ENCODE measurements around the gene PTPN14. TPM values are rescaled to one million over a fixed set of nuclear protein-coding genes. Genes with fewer than 3 reads are reported as not detected.

PTPN14 gene
- total RNA-seq, 1 experiment from 2014 or later: 37.5 TPM

DNA sequence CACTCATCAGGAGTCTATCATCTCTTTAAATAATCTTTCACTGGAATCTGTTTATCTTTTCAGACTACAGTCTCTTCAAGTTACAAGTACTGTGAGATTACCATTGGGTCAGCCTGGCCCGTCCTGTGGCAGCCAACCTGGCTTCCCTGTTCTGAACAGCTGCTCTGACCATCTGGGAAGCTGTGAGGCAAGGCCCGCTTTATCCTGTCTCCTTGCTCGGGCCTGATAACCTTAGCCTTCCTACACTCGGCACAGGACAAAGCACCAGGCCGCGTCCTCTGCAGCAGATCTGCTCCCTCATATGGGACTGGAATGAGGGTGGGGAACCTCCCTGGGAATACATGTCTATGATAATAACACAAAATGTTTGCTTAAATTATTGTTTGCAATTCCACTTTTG is 113.3 kb downstream of the PTPN14 start:
- H3K4me1 ChIP-seq (ENCODE audit: control insufficient read depth in 1 of 2, insufficient read depth in 2 of 2, low read length in 2 of 2): peaks cover 30 to 34% of the 10 kb centered on the region in 2 experiments
- ATAC-seq: no peak
- intact Hi-C loops (cut with micrococcal nuclease): no loop called here
- no peak overlapping the region for H3K9ac ChIP-seq (ENCODE audit: low read length)
- TF ChIP-seq YY1 (IDR thresholded peaks at IDR 0.05; ENCODE audit: extremely low read depth, insufficient replicate concordance, low read depth, low read length) (no peak), POLR2AphosphoS5 (IDR thresholded peaks at IDR 0.05; ENCODE audit: low read depth, low read length) (no peak), ZNF274 (IDR thresholded peaks at IDR 0.05; ENCODE audit: low read depth, low read length) (no peak)
- TF ChIP-seq, protein P1, sequence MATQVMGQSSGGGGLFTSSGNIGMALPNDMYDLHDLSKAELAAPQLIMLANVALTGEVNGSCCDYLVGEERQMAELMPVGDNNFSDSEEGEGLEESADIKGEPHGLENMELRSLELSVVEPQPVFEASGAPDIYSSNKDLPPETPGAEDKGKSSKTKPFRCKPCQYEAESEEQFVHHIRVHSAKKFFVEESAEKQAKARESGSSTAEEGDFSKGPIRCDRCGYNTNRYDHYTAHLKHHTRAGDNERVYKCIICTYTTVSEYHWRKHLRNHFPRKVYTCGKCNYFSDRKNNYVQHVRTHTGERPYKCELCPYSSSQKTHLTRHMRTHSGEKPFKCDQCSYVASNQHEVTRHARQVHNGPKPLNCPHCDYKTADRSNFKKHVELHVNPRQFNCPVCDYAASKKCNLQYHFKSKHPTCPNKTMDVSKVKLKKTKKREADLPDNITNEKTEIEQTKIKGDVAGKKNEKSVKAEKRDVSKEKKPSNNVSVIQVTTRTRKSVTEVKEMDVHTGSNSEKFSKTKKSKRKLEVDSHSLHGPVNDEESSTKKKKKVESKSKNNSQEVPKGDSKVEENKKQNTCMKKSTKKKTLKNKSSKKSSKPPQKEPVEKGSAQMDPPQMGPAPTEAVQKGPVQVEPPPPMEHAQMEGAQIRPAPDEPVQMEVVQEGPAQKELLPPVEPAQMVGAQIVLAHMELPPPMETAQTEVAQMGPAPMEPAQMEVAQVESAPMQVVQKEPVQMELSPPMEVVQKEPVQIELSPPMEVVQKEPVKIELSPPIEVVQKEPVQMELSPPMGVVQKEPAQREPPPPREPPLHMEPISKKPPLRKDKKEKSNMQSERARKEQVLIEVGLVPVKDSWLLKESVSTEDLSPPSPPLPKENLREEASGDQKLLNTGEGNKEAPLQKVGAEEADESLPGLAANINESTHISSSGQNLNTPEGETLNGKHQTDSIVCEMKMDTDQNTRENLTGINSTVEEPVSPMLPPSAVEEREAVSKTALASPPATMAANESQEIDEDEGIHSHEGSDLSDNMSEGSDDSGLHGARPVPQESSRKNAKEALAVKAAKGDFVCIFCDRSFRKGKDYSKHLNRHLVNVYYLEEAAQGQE (IDR thresholded peaks at IDR 0.05; ENCODE audit: low read depth): no peak
- no peak overlapping the region for H2AFZ ChIP-seq (ENCODE audit: low read depth, low read length, poor library complexity, severe bottlenecking)
- H3K9me3 ChIP-seq (ENCODE audit: control insufficient read depth in 1 of 2, insufficient read depth in 1 of 2, low read depth in 1 of 2, low read length in 2 of 2): no peaks in the 10 kb centered on the region
- no TSS peak for BruUV-seq (replicated peaks)
- peak overlapping the region; percentile 66; the same call in 1 of the 2 replicates for H3K27ac ChIP-seq (ENCODE audit: low read depth, low read length)
- ChIA-PET RAD21 (ENCODE audit: low non-redundant PET in 1 of 2, low total read pairs in 2 of 2, uncharacterized antibody in 2 of 2, unreplicated experiment in 2 of 2) (no interaction called here), CTCF (no interaction called here), POLR2A (interaction anchor here (0.8 kb wide), 1 partner anchor 11 kb away, joined by 3 read pairs; no protein-coding TSS in a partner anchor)
- no peaks in the 10 kb centered on the region for H3K9me2 ChIP-seq (ENCODE audit: insufficient read depth)
- no peak for DNase-seq (ENCODE audit: low read depth, low spot score)
- H4K20me1 ChIP-seq (ENCODE audit: insufficient read depth): no peaks in the 10 kb centered on the region
- H3K79me2 ChIP-seq (ENCODE audit: insufficient read depth, low read length): peaks cover 7% of the 10 kb centered on the region; the same call in 1 of the 2 replicates
- no peak overlapping the region for H3K4me3 ChIP-seq (replicated peaks in 1 of 2; ENCODE audit: low read depth in 1 of 2, low read length in 2 of 2)
- no peaks in the 10 kb centered on the region for H3K27me3 ChIP-seq (ENCODE audit: insufficient read depth, low read length)
- no peaks in the 10 kb centered on the region for H3K36me3 ChIP-seq (ENCODE audit: control insufficient read depth in 1 of 2, insufficient read depth in 2 of 2, low read length in 2 of 2)
- no peak overlapping the region for H3K4me2 ChIP-seq (ENCODE audit: low read length)

DNA sequence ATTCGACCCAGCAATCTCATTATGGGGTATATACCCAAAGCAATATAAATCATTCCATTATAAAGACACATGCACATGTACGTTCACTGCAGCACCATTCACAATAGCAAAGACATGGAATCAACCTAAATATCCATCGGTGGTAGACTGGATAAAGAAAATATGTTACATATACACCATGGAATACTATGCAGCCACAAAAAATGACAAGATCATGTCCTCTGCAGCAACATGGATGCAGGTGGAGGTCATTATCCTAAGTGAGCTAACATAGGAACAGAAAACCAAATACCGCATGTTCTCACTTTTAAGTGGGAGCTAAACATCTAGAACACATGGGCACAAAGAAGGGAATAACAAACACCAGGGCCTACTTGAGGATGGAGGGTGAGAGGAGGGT is 115.5 kb downstream of the PTPN14 start:
- Histone ChIP-seq H3K4me3 (replicated peaks in 1 of 2; ENCODE audit: low read depth in 1 of 2, low read length in 2 of 2) (no peak overlapping the region), H3K9ac (ENCODE audit: low read length) (no peak overlapping the region), H3K79me2 (ENCODE audit: insufficient read depth, low read length) (peaks cover 7% of the 10 kb centered on the region; the same call in 1 of the 2 replicates), H4K20me1 (ENCODE audit: insufficient read depth) (no peaks in the 10 kb centered on the region), H3K9me2 (ENCODE audit: insufficient read depth) (no peaks in the 10 kb centered on the region), H3K27me3 (ENCODE audit: insufficient read depth, low read length) (no peaks in the 10 kb centered on the region), H3K9me3 (ENCODE audit: control insufficient read depth in 1 of 2, insufficient read depth in 1 of 2, low read depth in 1 of 2, low read length in 2 of 2) (no peaks in the 10 kb centered on the region), H3K4me2 (ENCODE audit: low read length) (no peak overlapping the region), H2AFZ (ENCODE audit: low read depth, low read length, poor library complexity, severe bottlenecking) (no peak overlapping the region), H3K4me1 (ENCODE audit: control insufficient read depth in 1 of 2, insufficient read depth in 2 of 2, low read length in 2 of 2) (peaks cover 29 to 30% of the 10 kb centered on the region in 2 experiments), H3K36me3 (ENCODE audit: control insufficient read depth in 1 of 2, insufficient read depth in 2 of 2, low read length in 2 of 2) (no peaks in the 10 kb centered on the region), H3K27ac (ENCODE audit: low read depth, low read length) (no peak overlapping the region)
- ATAC-seq (no peak), DNase-seq (ENCODE audit: low read depth, low spot score) (no peak)
- ChIA-PET CTCF (no interaction called here), RAD21 (ENCODE audit: low non-redundant PET in 1 of 2, low total read pairs in 2 of 2, uncharacterized antibody in 2 of 2, unreplicated experiment in 2 of 2) (no interaction called here), POLR2A (no interaction called here)
- intact Hi-C loops (cut with micrococcal nuclease): no loop called here
- TF ChIP-seq ZFX (IDR thresholded peaks at IDR 0.05) (no peak), JUND (IDR thresholded peaks at IDR 0.05) (no peak), RAD21 (IDR thresholded peaks at IDR 0.05; ENCODE audit: low read depth) (no peak), SIN3A (IDR thresholded peaks at IDR 0.05; ENCODE audit: low read depth) (no peak), EGR1 (IDR thresholded peaks at IDR 0.05; ENCODE audit: low read depth) (no peak), CEBPB (IDR thresholded peaks at IDR 0.05; ENCODE audit: low read depth) (no peak)
- TF ChIP-seq, protein P2, sequence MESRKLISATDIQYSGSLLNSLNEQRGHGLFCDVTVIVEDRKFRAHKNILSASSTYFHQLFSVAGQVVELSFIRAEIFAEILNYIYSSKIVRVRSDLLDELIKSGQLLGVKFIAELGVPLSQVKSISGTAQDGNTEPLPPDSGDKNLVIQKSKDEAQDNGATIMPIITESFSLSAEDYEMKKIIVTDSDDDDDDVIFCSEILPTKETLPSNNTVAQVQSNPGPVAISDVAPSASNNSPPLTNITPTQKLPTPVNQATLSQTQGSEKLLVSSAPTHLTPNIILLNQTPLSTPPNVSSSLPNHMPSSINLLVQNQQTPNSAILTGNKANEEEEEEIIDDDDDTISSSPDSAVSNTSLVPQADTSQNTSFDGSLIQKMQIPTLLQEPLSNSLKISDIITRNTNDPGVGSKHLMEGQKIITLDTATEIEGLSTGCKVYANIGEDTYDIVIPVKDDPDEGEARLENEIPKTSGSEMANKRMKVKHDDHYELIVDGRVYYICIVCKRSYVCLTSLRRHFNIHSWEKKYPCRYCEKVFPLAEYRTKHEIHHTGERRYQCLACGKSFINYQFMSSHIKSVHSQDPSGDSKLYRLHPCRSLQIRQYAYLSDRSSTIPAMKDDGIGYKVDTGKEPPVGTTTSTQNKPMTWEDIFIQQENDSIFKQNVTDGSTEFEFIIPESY (IDR thresholded peaks at IDR 0.05; ENCODE audit: extremely low read depth, insufficient replicate concordance, low read length): no peak
- TF ChIP-seq, protein P3, sequence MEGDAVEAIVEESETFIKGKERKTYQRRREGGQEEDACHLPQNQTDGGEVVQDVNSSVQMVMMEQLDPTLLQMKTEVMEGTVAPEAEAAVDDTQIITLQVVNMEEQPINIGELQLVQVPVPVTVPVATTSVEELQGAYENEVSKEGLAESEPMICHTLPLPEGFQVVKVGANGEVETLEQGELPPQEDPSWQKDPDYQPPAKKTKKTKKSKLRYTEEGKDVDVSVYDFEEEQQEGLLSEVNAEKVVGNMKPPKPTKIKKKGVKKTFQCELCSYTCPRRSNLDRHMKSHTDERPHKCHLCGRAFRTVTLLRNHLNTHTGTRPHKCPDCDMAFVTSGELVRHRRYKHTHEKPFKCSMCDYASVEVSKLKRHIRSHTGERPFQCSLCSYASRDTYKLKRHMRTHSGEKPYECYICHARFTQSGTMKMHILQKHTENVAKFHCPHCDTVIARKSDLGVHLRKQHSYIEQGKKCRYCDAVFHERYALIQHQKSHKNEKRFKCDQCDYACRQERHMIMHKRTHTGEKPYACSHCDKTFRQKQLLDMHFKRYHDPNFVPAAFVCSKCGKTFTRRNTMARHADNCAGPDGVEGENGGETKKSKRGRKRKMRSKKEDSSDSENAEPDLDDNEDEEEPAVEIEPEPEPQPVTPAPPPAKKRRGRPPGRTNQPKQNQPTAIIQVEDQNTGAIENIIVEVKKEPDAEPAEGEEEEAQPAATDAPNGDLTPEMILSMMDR (IDR thresholded peaks at IDR 0.05 in 2 of 3, conservative IDR thresholded peaks at IDR 0.05 in 1 of 3; ENCODE audit: borderline replicate concordance in 1 of 3, insufficient read depth in 1 of 3, low read depth in 2 of 3, low read length in 2 of 3): no peak
- no TSS peak for BruUV-seq (replicated peaks)
